GM19240 (cell line): ENCODE data around the gene ZBTB46.

ENCODE experiments used
- DNase-seq: peaks from one replicate; pipeline ENCODE4 v3.0.0; 2011; ENCODE audit warnings: low spot score; ENCODE audit not compliant: insufficient read length

Gene ZBTB46

DNA sequence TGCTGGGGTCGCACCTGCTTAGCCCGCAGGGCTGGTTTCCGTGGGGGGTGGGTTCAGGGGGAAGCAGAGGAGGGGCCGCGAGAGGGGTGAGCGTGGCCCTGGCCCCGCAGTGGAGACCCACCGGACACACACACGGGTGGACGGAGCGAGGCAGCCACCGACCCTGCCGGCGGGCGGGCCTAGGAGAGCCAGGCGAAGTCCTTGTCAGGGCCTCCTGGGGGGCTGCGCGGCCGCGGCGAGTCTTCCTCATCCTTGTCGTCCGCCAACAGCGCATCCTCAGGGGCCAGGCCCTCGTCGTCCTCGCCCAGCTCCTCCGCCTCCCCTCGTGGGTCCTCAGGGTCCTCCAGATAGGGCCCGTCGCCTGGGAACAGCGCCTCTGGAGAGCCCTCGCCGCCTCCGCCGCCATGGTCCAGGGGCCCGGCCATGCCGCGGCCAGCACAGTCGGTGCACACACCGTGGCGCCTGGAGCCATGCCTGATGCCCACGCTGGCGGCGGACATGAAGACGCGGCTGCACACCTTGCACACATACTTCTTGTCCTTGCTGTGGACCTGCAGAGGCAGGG is 84.2 kb downstream of the ZBTB46 start:
- no peak for DNase-seq

DNA sequence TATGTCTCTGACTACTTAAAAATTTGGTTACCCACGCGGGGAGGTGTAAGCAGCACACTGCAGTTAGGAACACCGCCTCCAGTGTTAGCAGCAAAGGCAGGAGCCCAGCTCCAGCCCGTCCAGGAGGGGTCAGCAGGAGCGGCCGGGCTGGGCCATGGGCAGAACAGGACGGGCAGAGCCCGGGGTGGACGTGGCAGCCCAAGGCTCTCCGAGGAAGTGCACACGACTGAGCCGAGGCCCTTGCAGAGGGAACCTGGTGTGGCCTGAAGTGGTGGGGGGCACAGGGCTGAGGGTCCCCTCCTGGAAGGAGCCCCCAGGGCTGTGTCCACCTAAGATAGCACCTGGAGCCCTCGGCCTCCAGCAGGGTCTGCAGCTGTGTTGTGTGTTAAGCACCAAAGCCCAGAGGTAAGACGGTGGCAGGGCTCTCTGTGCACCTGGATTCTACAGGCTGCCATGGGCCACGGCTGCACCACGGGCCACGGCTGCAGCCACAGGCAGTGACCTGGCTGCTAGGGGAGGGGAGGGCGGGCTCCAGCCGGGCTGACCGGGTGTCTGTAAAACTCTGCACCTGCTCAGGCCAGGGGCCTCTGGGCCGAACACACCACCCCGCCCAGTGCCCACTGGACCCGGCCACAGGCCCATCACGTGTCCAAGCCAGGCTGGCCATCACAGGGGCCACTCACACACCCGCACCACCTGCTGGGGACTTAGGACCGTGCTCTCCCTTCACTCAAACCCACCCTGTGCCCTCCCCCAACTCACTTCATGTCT is 84.9 kb downstream of the ZBTB46 start:
- no peak for DNase-seq

DNA sequence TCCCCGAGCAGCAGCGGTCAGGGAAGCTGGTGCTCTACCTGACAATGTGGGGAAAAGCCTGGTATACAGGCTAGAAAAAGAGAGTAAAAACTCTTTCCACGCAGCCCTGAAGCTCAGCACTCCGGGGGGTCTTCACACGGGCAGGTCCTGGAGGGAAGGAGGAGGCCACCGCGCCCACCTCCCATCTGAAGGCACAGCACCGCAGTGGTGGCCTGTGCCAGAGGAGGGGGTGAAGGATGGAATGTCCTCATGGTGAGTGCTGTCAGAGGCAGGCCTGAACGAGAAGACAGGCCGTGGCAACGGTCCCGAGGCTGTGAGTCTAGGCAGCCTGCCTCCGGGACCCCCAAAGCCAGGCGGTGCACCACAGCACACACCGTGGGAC is 85.6 kb downstream of the ZBTB46 start:
- DNase-seq, result no peak

DNA sequence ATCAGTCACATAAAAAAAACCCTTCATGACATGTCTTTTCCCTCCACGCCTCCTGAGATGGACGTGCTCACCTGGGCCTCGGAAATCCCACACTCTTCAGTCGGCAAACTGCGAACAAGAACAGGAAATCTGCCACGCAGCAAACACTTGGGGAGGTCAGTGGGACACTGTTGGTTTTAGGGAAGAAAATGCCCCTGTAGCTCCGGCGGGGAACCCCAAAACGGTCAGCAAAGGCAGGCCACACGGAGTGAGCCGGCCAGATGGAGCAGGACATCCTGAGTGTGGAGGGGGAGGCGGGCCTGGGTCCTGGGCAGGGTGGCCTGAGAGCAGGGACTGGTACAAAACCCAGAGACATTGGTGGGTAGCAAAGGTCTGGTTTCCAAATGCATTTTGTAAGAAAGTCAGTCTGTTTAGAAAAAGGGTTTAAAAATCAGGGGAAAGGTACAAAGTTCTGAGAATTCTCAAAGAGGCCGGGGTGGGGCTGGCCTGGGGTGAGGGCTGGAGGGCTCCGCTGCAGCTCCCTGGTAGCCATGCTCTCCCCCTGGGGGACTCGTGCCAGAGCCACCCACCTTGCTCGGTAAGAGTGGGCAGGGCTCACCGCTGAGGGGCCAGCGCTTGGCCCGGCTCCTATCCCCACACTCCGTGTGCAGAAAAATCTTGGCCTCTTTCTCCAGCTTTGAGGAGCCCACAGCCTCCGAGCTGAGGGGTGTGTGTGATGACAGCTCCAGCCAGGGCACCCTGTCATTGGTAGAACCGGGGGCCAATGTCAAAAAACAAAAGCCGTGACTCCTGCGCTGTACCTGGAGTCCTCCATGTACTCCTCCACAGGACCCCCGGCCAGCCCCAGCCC is 86.3 kb downstream of the ZBTB46 start:
- no peak for DNase-seq

DNA sequence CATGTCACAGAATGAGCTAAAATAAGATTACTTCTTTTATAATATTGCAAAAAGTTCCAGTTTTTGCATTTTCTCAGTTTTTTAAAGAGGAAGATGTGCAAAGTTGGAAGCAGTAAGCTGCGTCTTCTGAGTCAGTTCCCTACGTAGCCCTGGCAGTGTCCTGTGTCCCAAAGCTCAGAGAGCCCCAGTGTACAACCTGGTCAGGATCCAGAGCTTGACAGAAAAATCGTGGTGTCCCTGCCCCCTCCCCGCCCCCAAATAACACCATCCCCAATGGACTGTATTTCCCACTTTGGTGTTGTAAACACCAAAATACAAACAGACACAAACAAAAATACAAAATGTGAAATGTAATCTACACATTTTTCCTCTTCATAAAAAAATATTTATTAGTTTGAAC is 86.9 kb downstream of the ZBTB46 start:
- no peak for DNase-seq

DNA sequence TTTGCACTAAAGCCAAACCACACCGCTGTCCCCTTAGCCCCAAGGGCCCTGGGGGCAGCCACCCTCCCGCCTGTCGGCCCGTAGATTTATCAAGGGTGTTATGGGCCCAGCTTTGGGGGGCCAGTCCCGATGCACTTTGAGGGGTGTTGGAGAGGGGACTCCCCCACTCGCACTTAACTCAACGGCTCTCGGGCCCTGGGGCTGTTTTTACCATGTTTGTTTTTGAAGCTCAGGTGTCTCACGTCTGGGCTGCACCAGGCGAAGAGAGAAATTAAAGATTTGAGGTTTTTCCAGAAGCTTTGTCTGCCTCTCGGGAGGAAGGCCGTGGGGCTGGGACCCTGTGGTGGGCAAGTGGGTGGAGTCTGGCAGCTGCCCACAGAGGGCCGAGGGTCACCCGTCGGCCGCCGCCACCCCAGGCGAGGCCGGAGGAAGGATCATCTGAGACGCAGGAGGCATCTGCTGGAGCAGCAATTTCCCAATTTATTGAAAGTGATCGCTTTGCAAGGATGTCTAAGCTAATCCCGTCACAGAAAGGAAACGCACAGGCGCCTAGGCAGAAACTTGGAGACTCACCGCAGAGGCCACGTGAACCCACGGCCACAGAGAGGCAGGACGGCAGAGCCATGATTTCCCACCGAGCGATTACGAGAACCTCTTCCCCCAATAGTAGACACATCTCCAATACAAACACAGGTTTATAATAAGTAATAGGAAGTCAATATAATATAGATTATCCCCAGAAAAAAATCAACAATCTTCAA is 87.7 kb downstream of the ZBTB46 start:
- DNase-seq, result no peak

DNA sequence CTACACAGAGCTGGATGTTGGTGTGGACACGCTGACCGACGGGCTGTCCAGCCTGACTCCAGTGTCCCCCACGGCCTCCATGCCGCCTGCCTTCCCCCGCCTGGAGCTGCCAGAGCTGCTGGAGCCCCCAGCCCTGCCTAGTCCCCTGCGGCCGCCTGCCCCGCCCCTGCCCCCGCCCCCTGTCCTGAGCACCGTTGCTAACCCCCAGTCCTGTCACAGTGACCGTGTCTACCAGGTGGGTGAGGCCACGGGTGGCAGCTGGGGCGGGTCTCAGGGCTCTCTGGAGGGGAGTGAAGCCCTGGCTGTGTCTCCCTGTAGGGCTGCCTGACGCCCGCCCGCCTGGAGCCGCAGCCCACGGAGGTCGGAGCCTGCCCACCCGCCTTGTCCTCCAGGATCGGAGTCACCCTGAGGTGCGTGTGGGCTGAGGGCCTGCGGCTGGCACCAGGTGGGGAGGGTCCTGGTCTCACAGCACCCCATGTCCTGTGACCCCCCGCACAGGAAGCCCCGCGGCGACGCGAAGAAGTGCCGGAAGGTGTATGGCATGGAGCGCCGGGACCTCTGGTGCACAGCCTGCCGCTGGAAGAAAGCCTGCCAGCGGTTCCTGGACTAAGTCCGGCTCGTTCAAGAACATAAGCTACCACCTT is 88.6 kb downstream of the ZBTB46 start:
- no peak for DNase-seq

DNA sequence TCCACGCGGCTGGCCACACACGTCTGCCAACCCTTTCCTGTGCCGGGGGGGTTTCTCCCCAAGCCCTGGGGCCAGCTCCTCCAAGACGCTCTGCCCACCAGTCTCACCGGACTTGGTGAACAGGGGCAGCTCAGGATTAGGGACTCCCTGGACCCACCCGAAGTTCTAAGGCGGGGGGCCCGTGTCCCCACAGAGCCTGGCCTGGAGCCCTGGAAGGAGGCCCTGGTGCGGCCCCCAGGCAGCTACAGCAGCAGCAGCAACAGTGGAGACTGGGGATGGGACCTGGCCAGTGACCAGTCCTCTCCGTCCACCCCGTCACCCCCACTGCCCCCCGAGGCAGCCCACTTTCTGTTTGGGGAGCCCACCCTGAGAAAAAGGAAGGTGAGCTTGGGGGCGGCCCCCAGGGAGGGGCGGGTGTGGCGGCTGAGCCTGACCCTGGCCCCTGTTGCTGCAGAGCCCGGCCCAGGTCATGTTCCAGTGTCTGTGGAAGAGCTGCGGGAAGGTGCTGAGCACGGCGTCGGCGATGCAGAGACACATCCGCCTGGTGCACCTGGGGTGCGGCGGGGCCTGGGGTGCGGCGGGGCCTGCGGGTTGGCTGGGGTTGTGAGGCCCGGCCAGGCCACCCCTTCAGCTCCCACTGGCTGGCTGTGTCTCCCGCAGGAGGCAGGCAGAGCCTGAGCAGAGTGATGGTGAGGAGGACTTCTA is 89.2 kb downstream of the ZBTB46 start:
- DNase-seq, result no peak

DNA sequence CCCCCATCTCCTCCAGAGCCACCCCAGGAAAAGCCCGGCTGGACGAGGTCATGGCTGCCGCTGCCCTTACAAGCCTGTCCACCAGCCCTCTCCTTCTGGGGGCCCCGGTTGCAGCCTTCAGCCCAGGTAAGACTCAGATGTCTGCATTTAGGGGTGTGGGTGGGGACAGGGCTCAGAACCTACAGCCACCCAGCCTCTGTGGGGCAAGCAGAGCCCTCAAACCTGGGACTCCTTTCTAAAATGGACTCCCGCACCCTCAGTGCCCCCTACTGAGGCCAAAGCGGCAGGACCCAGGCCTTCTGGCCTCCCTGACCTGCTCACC is 89.7 kb downstream of the ZBTB46 start:
- DNase-seq, result no peak

DNA sequence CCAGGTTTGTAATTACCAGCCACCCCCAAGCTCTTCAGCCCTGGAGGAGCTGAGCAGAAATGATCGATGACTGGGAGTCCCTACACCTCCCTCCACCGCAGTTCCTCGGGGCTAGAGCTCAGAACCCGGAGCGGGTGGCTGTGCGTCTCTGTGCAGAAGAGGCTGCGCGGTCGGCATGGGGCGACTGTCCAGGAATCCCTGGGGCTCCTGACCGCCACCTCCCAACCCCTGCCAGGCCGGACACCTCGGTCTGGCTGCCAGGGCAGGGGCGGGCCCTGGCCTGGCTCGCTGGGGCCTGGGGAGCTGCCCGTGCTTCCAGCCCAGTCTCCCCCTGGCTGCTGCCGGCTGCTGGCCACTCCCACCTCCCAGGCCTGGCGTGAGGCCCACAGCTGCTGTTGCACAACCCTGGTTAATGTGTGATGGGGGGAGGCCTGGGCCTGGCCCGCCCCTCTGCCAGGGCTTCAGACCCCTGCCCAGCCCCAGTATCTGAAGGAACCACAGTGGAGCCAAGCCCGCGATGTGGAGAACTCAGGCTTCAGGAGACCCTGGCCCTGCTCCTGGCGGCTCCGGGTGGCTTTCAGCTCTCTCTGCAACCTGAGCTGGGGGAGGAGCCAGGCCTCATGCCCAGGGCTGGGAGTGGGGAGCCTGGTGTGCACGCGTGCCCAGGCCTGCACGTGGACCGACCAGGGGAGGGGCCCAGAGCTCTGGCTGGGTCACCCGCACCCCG is 90.3 kb downstream of the ZBTB46 start:
- DNase-seq, result peak; percentile 77

DNA sequence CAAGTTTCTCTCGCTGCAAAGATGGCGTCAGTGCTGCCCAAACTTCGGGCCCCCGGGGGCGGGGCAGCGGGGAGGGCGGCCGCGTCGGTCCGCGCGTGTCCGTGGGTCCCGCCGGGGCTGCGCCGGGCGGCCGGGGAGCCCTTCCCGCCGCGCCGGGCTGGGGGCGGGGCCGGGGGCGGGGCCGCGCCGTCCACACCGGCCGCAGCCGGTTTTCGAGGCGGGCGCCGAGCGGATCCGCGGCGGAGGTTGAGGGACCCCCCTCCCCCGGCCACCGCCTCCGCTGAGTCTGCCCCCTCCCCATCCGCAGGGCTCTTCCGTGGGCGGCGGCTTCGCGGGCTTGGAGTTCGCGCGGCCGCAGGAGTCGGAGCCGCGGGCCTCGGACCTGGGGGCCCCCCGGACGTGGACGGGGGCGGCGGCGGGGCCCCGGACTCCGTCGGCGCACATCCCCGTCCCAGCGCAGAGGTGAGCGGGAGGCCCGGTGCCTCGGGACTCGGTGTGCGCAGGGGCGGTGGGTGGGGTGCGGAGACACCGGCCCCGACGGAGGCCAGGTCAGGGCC is 90.9 kb downstream of the ZBTB46 start:
- DNase-seq, result no peak

DNA sequence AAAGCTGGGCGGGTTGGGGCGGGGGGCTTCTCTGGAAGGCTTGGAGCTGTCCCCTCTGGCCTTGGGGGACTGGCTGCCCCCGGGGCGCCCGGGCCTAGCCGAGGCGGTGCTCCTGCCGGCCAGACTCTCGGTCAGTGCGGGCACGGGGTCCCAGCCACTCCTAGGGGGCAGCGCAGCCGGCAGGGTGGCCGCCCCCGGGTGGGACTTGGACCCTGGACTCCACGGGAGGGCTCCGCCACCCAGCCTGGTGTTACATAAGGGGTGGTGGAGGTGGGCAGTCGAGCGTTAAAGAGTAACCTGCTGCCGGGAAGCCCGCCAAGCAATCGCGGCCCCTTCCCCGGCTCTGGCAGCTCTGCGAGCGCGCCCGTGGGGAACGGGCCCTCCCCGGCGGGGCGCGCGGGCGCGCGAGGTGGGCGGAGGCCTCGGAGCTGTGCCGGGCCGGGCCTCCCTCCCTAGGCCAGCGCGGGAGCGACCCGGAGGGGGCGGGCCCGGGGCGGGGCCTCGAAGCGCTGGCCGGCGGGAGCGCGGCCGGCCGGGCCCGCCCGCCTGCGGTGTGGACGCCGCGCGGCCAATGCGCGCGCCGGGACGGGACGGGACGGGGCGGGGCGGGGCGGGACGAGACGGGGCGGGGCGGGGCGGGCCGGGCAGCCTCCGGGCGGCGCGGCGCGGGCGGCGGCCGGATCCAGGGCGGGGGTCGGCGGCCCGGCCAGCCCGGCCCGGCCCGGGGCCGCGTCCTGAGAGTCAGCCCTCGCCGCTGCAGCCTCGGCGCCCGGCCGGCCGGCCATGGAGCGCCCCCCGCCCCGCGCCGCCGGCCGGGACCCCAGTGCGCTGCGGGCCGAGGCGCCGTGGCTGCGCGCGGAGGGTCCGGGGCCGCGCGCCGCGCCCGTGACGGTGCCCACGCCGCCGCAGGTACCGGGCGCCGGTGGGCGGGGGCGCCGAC is 91.7 kb downstream of the ZBTB46 start, which contains the start of gene SLC2A4RG:
Gene SLC2A4RG, plus strand, starts transcription at position 647 of the 940 bp plus-strand sequence. Its CDS starts 137 bp downstream, at position 784.
- peak; percentile 97 for DNase-seq

DNA sequence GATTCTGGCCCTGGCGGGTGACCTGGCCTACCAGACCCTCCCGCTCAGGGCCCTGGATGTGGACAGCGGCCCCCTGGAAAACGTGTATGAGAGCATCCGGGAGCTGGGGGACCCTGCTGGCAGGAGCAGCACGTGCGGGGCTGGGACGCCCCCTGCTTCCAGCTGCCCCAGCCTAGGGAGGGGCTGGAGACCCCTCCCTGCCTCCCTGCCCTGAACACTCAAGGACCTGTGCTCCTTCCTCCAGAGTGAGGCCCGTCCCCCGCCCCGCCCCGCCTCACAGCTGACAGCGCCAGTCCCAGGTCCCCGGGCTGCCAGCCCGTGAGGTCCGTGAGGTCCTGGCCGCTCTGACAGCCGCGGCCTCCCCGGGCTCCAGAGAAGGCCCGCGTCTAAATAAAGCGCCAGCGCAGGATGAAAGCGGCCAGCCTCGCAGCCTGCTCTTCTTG is 92.4 kb downstream of the ZBTB46 start:
- no peak for DNase-seq

DNA sequence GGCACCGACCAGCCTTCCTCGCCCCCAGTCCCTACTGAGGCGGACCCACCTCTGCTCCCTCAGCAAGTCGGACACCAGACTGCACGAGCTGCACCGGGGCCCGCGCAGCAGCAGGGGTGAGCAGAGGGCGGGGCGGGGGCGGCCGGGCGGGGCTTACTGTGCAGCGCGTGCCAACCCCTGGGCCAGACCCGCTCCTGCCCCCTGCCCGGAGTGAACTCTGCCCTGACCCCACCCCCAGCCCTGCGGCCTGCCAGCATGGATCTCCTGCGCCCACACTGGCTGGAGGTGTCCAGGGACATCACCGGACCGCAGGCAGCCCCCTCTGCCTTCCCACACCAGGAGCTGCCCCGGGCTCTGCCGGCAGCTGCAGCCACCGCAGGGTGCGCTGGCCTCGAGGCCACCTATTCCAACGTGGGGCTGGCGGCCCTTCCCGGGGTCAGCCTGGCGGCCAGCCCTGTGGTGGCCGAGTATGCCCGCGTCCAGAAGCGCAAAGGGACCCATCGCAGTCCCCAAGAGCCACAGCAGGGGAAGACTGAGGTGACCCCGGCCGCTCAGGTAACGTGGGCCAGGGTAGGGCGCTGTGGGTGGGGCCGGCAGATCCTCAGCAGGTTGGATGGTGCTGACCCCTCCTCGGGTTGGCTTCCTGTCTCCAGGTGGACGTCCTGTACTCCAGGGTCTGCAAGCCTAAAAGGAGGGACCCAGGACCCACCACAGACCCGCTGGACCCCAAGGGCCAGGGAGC is 92.9 kb downstream of the ZBTB46 start:
- DNase-seq, result no peak

DNA sequence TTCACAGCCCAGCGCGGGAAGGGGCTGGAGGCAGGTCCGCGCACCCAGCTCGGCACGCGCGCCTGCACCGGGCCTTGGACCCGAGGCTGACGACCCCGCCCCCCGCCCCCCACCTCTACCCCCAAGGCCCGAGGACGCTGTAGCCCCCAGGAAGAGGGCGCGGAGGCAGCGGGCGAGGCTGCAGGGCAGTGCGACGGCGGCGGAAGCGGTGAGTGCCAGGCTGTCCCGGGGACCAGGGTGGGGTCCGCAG is 93.4 kb downstream of the ZBTB46 start:
- DNase-seq, result no peak

DNA sequence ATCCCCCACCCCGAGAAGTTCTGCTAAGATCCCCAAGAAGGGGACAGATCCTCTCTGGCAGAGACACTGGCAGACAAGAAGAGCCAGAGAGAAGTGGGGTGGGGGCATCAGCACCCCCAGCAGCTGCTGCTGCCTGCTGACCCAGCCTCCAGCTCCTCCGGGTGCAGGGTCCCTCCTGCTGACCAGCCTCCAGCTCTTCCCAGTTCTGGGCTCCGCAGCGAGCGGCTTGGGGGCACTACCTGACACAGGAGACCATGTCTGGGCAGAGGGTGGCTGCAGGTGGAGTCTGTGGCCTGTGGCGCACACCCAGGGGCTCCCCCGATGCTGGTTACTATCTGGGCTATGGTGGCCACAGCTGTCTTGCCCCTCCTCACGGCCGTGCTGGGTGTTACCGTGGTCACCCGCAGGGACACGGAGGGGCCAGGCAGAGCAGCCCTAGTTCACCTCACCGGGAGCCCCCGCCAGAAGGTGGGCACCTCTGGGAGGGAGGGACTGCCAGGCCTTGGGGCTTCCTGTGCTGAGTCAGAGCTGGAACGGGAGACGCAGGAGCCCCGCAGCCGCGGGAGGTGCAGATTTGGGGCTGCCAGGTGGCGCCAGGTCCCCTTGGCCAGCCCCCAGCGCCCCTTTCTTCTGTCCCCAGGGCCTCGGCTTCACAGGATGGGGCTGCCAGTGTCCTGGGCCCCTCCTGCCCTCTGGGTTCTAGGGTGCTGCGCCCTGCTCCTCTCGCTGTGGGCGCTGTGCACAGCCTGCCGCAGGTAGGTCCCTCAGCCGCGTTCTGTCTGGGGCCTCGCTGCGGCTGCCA is 94.0 kb downstream of the ZBTB46 start:
- DNase-seq, result no peak
